GM18870 (cell line): Measurements from ENCODE around the gene GTF2IRD1.
"Not testable (repeated sequence)": the region's sequence is repeated elsewhere in the genome, so short reads cannot be mapped to it uniquely, and the experiment has no call there.

Experiments
- ATAC-seq: cut with Tn5 transposase; IDR thresholded peaks from one replicate; pipeline ENCODE4 v1.9.1; 2021; ENCODE audit warnings: moderate library complexity; ENCODE audit not compliant: unreplicated experiment

The GTF2IRD1 gene

GRCh38 chr7:74633451-74633921, 179.8 kb downstream of the GTF2IRD1 start:
- no peak for ATAC-seq

DNA sequence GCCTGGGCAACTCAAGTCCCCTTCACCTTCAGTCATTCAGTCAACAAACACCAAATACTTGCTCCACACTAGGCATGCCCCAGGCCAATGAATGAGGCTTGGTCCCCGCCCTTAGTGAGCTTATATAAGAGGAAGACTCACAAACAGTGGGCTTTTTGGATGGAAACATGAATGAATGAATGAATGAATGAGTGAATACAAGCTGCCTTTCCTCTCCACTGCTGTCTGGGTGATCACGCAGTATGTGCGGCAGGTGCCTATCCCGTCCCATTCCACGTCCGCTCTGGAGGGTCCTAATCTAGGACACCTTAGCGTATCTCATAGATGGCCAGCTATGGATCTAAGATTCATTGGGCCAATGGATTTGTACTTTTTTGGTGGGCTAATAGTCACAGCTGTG, 184.0 kb downstream of the GTF2IRD1 start:
- no peak for ATAC-seq

DNA sequence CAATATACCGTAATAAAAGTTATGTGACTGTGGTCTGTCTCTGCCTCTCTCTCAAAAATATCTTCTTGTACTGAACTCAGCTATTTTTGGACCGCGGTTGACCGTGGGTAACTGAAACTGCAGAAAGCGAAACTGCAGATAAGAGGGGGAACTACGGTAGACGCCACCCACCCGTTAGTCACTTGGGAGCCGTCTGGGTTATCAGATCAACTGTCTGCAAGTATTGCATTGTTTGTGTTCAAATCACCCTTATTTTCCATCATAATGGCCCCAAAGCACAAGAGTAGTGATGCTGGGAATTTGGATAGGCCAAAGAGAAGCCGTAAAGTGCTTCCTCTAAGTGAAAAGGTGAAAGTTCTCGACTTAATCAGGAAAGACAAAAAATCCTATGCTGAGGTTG, 196.3 kb downstream of the GTF2IRD1 start:
- peak; percentile 68 for ATAC-seq

DNA sequence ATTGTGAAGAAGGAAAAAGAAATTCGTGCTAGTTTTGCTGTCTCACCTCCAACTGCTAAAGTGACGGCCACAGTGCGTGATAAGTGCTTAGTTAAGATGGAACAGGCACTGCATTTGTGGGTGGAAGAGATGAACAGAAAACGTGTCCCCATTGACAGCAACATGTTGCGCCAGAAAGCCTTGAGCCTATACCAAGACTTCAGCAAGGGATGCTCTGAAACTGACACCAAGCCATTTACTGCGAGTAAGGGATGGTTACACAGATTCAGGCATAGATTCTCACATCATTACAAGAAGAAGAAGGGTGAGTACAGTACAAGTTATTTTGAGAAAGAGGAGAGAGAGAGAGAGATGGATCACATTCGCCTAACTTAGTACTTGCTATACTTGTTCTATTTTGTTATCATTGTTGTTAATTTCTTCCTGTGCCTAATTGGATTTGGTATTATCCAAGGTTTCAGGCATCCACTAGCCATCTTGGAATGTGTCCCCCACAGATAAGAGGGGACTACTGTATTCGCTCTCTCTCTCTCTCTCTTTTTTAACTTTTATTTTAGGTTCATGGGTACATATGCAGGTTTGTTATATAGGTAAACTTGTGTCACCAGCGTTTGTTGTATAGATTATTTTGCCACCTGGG, 196.9 kb downstream of the GTF2IRD1 start:
- not testable (repeated sequence) for ATAC-seq

DNA sequence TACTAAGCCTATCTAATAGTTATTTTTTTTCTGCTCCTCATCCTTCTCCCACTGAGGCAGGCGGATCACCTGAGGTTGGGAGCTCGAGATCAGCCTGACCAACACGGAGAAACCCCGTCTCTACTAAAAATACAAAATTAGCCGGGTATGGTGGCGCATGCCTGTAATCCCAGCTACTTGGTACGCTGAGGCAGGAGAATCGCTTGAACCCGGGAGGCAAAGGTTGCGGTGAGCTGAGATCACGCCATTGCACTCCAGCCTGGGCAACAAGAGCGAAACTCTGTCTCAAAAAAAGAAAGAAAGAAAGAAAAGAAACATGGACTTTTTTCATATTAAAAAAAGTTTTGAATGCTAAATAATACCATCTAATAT, 197.4 kb downstream of the GTF2IRD1 start:
- ATAC-seq, result not testable (repeated sequence)
